WTC11 (cell line): ENCODE results near the gene PWP2. TPM values are rescaled to one million over a fixed set of nuclear protein-coding genes. Genes with fewer than 3 reads are reported as not detected.

Experiments used
- ATAC-seq: fragments of 200-7000 bp; cut with Tn5 transposase; 2 replicates; pipeline ENCODE4 v1.10.0; 2021; ENCODE audit warnings: mild to moderate bottlenecking, moderate library complexity
- CTCF ChIA-PET: fragments of 300-600 bp; sonication (Branson Sonifier 250); formaldehyde crosslinking; loops from one replicate; lab custom pipeline; 2021; ENCODE audit warnings: antibody characterized with exemption; lab: Charles Lee
- POLR2A ChIA-PET: fragments of 350-600 bp; sonication (Branson Sonifier 250); formaldehyde crosslinking; loops from one replicate; lab custom pipeline; 2021; ENCODE audit warnings: antibody characterized with exemption; lab: Charles Lee
- DNase-seq: peaks from one replicate; pipeline ENCODE4 v3.0.0; 2021; ENCODE audit warnings: low spot score
- H3K27ac Mint-ChIP-seq: 2 replicates; pipeline ENCODE4 v1.8.0; 2021; ENCODE audit warnings: mixed read lengths
- H3K27me3 Mint-ChIP-seq: 2 replicates; pipeline ENCODE4 v1.8.0; 2021; ENCODE audit warnings: low read depth, mild to moderate bottlenecking, moderate library complexity, mixed read lengths
- H3K36me3 Mint-ChIP-seq: 2 replicates; pipeline ENCODE4 v1.8.0; 2021; ENCODE audit warnings: mixed read lengths
- H3K4me1 Mint-ChIP-seq: 2 replicates; pipeline ENCODE4 v1.8.0; 2022; ENCODE audit warnings: mixed read lengths
- H3K4me3 Mint-ChIP-seq: 2 replicates; pipeline ENCODE4 v1.8.0; 2021; ENCODE audit warnings: mild to moderate bottlenecking, moderate library complexity, mixed read lengths
- H3K9me3 Mint-ChIP-seq: 2 replicates; pipeline ENCODE4 v1.8.0; 2021; ENCODE audit warnings: mixed read lengths
- CREB1 ChIP-seq: sonication (generic); formaldehyde crosslinking; IDR thresholded peaks from 2 replicates; pipeline ENCODE4 v1.8.0; 2023; ENCODE audit warnings: mild to moderate bottlenecking, missing genetic modification reagents
- ESRRA ChIP-seq: sonication (generic); formaldehyde crosslinking; IDR thresholded peaks from 2 replicates; pipeline ENCODE4 v1.8.1; 2022; ENCODE audit warnings: mild to moderate bottlenecking, missing genetic modification reagents, borderline replicate concordance
- ETV6 ChIP-seq: sonication (generic); formaldehyde crosslinking; IDR thresholded peaks from 2 replicates; pipeline ENCODE4 v1.8.1; 2022; ENCODE audit warnings: mild to moderate bottlenecking, missing genetic modification reagents
- FOXP1 ChIP-seq: sonication (generic); formaldehyde crosslinking; IDR thresholded peaks from 2 replicates; pipeline ENCODE4 v1.8.0; 2022; ENCODE audit warnings: missing genetic modification reagents, mild to moderate bottlenecking, moderate library complexity, borderline replicate concordance
- MXD4 ChIP-seq: fragments of 250-450 bp; sonication (Bioruptor Pico); IDR thresholded peaks from 2 replicates; pipeline ENCODE4 v1.8.0; 2021; ENCODE audit warnings: mild to moderate bottlenecking, moderate library complexity, borderline replicate concordance
- MYBL2 ChIP-seq: sonication (generic); formaldehyde crosslinking; IDR thresholded peaks from 2 replicates; pipeline ENCODE4 v1.8.1; 2023; ENCODE audit warnings: mild to moderate bottlenecking, moderate library complexity, missing genetic modification reagents
- NFE2L1 ChIP-seq: sonication (generic); formaldehyde crosslinking; IDR thresholded peaks from 2 replicates; pipeline ENCODE4 v1.8.1; 2023; ENCODE audit warnings: missing genetic modification reagents
- RELA ChIP-seq: sonication (generic); formaldehyde crosslinking; IDR thresholded peaks from 2 replicates; pipeline ENCODE4 v1.8.1; 2022; ENCODE audit warnings: missing genetic modification reagents, mild to moderate bottlenecking, borderline replicate concordance
- SMAD4 ChIP-seq: sonication (generic); formaldehyde crosslinking; IDR thresholded peaks from 2 replicates; pipeline ENCODE4 v1.8.0; 2022; ENCODE audit warnings: mild to moderate bottlenecking, missing genetic modification reagents
- TP53 ChIP-seq: sonication (generic); formaldehyde crosslinking; IDR thresholded peaks from 2 replicates; pipeline ENCODE4 v1.8.1; 2023; ENCODE audit warnings: mild to moderate bottlenecking, missing genetic modification reagents
- ZNF138 ChIP-seq: sonication (generic); formaldehyde crosslinking; conservative IDR thresholded peaks from 2 replicates; pipeline ENCODE4 v1.8.1; 2022; ENCODE audit warnings: mild to moderate bottlenecking, moderate library complexity, missing genetic modification reagents
- ZNF396 ChIP-seq: fragments of 250-450 bp; sonication (Bioruptor Pico); IDR thresholded peaks from 2 replicates; pipeline ENCODE4 v1.8.0; 2021; ENCODE audit warnings: mild to moderate bottlenecking, moderate library complexity, borderline replicate concordance
- total RNA-seq: library from RNA; stranded (reverse); gene quantifications from 3 replicates; pipeline ENCODE4 v1.2.3, GENCODE V29; 2021
- TF ChIP-seq, protein P1 (sequence below): sonication (generic); formaldehyde crosslinking; IDR thresholded peaks from 2 replicates; pipeline ENCODE4 v1.8.0; 2022; ENCODE audit warnings: missing genetic modification reagents
- TF ChIP-seq, protein P2 (sequence below): sonication (generic); formaldehyde crosslinking; IDR thresholded peaks from 2 replicates; pipeline ENCODE4 v1.8.1; 2022; ENCODE audit warnings: low read depth, missing genetic modification reagents, borderline replicate concordance
- TF ChIP-seq, protein P3 (sequence below): fragments of 250-450 bp; sonication (Bioruptor Pico); conservative IDR thresholded peaks from 2 replicates; pipeline ENCODE4 v1.9.0; 2021; ENCODE audit warnings: mild to moderate bottlenecking
- TF ChIP-seq, protein P4 (sequence below): sonication (generic); formaldehyde crosslinking; IDR thresholded peaks from 2 replicates; pipeline ENCODE4 v1.8.1; 2022; ENCODE audit warnings: mild to moderate bottlenecking, missing genetic modification reagents, moderate library complexity, borderline replicate concordance
- TF ChIP-seq, protein P5 (sequence below): fragments of 250-450 bp; sonication (Bioruptor Pico); IDR thresholded peaks from 2 replicates; pipeline ENCODE4 v1.9.0; 2021; ENCODE audit warnings: moderate library complexity, mild to moderate bottlenecking, inconsistent platforms, borderline replicate concordance
- TF ChIP-seq, protein P6 (sequence below): sonication (generic); formaldehyde crosslinking; IDR thresholded peaks from 2 replicates; pipeline ENCODE4 v1.8.1; 2023; ENCODE audit warnings: mild to moderate bottlenecking, missing genetic modification reagents, moderate library complexity
- TF ChIP-seq, protein P7 (sequence below): sonication (generic); formaldehyde crosslinking; conservative IDR thresholded peaks from 2 replicates; pipeline ENCODE4 v1.8.1; 2022; ENCODE audit warnings: mild to moderate bottlenecking, missing genetic modification reagents

Gene PWP2
- total RNA-seq, 1 experiment from 2014 or later: 41.6 TPM

DNA sequence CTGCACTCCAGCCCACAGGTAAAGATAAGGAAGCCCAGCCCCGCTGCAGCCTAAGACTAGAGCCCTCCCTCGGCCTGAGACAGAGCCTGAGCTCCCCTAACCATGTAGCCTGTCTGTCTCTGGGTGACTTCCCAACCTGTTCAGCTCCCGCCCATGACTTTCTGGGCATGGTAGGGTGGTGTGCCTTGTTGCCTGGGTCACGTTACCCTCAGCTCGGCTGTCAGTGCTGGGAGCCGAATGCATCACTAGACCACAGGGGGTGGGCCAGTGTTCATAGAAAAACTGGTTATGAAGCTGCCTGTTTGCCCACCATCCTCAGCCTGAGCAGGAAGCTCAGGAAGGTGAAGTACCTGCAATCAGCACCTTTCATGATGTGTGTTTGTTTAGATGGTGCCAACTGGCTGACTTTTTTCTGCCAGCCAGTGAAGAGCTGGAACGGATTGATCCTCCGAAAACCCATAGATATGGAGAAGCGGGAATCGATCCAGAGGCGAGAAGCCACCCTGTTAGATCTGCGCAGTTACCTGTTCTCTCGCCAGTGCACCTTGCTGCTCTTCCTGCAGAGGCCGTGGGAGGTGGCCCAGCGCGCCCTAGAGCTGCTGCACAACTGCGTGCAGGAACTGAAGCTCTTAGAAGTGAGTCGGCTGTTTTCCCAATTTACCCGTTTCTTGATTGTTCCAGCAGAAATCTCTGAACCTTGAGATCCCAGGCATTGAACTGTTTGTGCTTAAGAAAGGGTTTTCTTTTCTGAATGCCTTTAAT, 43.9 kb upstream of the PWP2 start (continued):
- TF ChIP-seq, protein P1, sequence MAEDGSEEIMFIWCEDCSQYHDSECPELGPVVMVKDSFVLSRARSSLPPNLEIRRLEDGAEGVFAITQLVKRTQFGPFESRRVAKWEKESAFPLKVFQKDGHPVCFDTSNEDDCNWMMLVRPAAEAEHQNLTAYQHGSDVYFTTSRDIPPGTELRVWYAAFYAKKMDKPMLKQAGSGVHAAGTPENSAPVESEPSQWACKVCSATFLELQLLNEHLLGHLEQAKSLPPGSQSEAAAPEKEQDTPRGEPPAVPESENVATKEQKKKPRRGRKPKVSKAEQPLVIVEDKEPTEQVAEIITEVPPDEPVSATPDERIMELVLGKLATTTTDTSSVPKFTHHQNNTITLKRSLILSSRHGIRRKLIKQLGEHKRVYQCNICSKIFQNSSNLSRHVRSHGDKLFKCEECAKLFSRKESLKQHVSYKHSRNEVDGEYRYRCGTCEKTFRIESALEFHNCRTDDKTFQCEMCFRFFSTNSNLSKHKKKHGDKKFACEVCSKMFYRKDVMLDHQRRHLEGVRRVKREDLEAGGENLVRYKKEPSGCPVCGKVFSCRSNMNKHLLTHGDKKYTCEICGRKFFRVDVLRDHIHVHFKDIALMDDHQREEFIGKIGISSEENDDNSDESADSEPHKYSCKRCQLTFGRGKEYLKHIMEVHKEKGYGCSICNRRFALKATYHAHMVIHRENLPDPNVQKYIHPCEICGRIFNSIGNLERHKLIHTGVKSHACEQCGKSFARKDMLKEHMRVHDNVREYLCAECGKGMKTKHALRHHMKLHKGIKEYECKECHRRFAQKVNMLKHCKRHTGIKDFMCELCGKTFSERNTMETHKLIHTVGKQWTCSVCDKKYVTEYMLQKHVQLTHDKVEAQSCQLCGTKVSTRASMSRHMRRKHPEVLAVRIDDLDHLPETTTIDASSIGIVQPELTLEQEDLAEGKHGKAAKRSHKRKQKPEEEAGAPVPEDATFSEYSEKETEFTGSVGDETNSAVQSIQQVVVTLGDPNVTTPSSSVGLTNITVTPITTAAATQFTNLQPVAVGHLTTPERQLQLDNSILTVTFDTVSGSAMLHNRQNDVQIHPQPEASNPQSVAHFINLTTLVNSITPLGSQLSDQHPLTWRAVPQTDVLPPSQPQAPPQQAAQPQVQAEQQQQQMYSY (CRISPR knock-in tag): no peak
- TF ChIP-seq TP53 (CRISPR knock-in tag): no peak
- no peak for TF ChIP-seq FOXP1

DNA sequence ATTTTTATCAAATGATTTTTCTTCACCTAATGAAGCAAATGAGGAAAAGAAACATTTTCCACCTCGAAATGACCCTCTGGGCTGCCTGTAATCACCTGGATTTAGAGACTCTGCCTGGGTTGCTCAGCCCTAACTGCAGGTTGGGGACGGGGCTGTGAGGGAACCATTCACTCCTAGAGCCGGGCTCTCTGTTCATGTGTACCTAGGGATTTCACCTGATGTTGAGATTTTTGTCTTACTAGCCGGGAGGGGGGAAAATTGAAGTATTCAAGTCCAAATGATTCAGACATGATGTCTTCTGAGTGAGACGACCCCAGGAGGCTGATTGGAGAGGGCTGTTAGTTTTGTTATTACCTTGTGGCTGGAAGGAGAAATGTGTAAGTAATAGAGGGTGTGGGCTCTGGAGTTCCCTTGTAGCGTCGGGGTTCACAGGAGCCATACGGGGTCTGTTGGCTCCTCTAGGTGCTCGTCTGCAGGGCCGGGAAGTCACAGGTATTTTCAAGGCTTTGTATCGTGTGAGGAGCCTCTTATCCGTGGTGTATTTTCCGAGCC, 42.3 kb upstream of the PWP2 start:
- CTCF ChIA-PET: no interaction called here
- Mint-ChIP-seq H3K9me3 (no peaks in the 10 kb centered on the region), H3K27ac (no peak overlapping the region), H3K36me3 (peaks cover 12% of the 10 kb centered on the region), H3K4me1 (peaks cover 5% of the 10 kb centered on the region; the same call in 1 of the 2 replicates), H3K27me3 (no peaks in the 10 kb centered on the region), H3K4me3 (no peak overlapping the region)
- ATAC-seq (no peak), DNase-seq (no peak)
- POLR2A ChIA-PET: no interaction called here
- no peak for TF ChIP-seq MYBL2 (CRISPR knock-in tag)
- TF ChIP-seq SMAD4: no peak
- TF ChIP-seq, protein P2, sequence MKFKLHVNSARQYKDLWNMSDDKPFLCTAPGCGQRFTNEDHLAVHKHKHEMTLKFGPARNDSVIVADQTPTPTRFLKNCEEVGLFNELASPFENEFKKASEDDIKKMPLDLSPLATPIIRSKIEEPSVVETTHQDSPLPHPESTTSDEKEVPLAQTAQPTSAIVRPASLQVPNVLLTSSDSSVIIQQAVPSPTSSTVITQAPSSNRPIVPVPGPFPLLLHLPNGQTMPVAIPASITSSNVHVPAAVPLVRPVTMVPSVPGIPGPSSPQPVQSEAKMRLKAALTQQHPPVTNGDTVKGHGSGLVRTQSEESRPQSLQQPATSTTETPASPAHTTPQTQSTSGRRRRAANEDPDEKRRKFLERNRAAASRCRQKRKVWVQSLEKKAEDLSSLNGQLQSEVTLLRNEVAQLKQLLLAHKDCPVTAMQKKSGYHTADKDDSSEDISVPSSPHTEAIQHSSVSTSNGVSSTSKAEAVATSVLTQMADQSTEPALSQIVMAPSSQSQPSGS (CRISPR knock-in tag): no peak
- TF ChIP-seq, protein P3, sequence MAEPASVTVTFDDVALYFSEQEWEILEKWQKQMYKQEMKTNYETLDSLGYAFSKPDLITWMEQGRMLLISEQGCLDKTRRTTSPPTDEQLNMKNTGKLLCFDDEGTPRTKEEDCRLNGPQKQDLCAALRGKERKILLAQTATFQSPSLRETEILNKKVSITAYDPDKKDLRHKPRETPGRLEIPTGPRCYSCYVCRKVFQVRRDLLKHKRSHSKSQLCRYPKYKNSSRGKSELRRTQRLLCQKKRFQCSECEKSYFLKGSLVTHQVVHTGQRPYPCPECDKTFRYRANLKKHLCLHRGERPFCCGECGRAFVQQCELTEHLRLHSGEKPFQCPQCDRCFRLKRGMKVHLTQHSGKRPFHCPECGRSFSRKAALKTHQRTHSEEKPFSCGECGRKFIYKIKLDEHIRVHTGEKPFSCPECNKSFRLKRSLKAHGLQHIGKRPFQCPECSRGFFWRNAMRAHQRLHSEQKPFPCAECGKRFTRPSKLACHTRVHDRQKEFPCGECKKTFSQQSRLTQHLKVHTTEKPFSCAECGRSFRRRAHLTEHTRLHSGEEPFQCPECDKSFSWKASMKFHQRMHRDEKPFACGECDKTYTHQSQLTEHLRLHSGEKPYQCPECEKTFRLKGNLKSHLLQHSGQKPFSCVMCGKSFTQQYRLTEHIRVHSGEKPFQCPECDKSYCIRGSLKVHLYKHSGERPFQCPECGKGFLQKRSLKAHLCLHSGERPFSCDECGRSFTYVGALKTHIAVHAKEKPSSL (CRISPR knock-in tag): no peak
- TF ChIP-seq, protein P4, sequence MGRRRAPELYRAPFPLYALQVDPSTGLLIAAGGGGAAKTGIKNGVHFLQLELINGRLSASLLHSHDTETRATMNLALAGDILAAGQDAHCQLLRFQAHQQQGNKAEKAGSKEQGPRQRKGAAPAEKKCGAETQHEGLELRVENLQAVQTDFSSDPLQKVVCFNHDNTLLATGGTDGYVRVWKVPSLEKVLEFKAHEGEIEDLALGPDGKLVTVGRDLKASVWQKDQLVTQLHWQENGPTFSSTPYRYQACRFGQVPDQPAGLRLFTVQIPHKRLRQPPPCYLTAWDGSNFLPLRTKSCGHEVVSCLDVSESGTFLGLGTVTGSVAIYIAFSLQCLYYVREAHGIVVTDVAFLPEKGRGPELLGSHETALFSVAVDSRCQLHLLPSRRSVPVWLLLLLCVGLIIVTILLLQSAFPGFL (CRISPR knock-in tag): no peak
- no peak for TF ChIP-seq CREB1 (CRISPR knock-in tag)
- TF ChIP-seq RELA: no peak
- TF ChIP-seq ETV6 (CRISPR knock-in tag): no peak
- TF ChIP-seq, protein P5, sequence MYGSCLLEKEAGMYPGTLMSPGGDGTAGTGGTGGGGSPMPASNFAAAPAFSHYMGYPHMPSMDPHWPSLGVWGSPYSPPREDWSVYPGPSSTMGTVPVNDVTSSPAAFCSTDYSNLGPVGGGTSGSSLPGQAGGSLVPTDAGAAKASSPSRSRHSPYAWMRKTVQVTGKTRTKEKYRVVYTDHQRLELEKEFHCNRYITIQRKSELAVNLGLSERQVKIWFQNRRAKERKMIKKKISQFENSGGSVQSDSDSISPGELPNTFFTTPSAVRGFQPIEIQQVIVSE (CRISPR knock-in tag): no peak
- no peak for TF ChIP-seq ZNF138
- no peak for TF ChIP-seq ZNF396 (CRISPR knock-in tag)
- no peak for TF ChIP-seq NFE2L1 (CRISPR knock-in tag)
- TF ChIP-seq, protein P6, sequence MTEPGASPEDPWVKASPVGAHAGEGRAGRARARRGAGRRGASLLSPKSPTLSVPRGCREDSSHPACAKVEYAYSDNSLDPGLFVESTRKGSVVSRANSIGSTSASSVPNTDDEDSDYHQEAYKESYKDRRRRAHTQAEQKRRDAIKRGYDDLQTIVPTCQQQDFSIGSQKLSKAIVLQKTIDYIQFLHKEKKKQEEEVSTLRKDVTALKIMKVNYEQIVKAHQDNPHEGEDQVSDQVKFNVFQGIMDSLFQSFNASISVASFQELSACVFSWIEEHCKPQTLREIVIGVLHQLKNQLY: no peak
- no peak for TF ChIP-seq MXD4 (CRISPR knock-in tag)
- TF ChIP-seq, protein P7, sequence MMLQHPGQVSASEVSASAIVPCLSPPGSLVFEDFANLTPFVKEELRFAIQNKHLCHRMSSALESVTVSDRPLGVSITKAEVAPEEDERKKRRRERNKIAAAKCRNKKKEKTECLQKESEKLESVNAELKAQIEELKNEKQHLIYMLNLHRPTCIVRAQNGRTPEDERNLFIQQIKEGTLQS (CRISPR knock-in tag): no peak
- no peak for TF ChIP-seq ESRRA
